ENCODE data around the gene FAM110D.

Gene FAM110D

DNA sequence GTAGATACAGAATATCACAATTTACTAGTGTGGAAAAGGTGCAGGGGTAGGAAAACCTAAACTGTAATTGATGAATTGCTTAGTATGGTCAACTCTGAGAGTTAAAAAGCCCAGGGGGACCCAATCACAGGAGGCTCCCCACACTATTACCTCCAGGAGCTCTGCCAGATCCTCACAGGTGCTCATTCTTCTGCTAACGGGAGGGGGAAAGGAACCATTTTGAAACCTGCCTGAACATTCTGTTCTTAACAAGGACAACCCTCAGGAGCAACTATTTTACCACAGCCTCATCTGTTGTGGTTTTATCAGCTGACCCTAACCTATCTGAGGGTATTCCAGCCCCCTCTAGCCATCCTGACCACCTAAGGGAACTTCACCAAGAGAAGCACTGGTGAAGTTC lies 28.2 kb upstream of the FAM110D start:
- DNase-seq: no peak

DNA sequence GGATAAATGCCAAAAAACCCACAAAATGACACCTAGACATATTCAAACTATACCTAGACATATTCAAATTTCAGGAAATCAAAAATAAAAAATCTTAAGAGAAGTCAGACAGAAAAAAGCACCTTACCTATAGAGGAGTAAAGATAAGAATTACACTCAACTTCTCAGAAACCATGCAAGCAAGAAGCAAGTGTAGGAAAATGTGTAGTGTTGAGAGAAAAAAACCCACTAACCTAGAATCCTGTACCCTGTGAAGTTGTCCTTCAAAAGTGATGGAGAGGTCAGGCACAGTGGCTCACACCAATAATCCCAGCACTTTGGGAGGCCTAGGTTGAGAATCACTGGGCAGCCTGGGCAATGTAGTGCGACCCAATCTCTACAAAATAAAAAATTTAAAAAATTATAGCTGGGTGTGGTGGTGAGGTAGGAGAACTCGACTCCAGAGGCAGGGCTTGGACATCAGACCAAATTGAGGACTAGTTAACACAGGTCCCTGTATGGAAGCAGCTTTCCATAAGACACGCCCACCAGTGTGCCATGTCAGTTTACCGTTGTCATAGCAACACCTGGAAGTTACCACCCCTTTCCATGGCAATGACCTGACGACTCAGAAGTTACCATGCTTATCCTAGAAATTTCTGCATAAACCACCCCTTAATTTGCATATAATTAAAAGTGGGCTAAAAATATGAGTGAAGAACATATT lies 26.6 kb upstream of the FAM110D start:
- no peak for DNase-seq

DNA sequence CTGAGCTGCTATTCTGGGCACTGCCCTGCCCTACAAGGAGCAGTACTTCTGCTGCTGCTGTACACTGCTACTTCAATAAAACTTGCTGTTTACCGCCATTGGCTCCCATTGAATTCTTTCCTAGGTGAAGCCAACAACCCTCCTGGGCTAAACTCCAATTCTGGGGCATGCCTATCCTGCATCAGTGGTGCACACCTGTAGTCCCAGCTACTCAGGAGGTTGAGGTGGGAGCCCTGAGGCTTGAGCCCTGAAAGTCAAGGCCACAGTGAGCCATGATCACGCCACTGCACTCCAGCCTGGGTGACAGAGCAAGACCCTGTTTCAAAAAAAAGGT lies 26.1 kb upstream of the FAM110D start:
- no peak for DNase-seq

DNA sequence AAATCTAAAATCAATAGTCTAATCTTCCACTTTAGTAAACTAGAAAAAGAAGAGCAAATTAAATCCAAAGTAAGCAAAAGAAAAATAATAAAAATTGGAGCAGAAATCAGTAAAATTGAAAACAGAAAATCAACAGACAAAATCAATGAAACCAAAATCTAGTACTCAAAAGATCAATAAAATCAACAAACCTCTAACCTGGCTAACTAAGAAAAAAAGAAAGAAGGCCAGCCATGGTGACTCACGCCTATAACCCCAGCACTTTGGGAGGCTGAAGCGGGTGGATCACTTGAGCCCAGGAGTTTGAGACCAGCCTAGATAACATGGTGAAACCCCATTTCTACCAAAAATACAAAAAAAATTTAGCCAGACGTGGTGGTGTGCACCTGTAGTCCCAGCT lies 24.4 kb upstream of the FAM110D start:
- no peak for DNase-seq

DNA sequence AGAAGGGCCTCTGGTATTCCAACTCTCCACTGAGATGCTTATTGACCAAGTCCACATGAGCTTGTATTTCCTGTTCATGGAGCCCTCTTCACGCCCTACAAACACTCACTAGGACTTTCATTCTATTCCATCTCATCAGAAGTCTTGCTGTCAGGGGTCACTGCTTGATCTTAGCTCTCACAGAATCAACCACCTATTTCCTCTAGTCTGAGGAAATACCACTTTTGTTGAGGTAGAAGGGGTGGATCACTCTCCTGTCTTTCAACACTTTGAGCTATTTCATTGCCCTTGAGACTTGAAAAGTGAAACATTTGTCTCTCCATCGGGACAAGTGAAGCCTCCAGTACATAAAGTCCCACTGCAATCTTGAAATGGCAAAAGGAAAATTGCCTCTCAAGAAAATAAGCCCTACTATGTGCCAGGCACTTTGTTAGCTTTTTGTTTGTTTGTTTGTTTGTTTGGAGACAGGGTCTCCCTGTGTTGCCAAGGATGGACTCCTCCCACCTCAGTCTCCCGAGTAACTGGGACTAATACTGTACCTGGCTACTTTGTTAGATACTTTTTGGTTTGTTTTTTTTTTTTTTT lies 19.8 kb upstream of the FAM110D start:
- no peak for DNase-seq

DNA sequence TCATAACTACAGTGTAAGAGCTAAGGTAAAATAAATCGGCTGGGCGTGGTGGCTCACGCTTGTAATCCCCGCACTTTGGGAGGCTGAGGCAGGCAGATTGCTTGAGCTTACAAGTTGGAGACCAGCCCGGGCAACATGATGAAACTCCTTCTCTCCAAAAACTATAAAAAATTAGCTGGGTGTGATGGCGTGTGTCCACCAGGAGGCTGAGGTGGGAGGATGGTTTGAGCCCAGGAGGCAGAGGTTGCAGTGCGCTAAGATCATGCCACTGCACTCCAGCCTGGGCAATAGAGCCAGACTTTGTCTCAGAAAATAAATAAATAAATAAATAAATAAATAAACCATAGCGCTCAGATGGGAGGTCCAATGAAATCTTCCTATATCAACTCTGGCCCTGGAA lies 16.7 kb upstream of the FAM110D start:
- no peak for DNase-seq

DNA sequence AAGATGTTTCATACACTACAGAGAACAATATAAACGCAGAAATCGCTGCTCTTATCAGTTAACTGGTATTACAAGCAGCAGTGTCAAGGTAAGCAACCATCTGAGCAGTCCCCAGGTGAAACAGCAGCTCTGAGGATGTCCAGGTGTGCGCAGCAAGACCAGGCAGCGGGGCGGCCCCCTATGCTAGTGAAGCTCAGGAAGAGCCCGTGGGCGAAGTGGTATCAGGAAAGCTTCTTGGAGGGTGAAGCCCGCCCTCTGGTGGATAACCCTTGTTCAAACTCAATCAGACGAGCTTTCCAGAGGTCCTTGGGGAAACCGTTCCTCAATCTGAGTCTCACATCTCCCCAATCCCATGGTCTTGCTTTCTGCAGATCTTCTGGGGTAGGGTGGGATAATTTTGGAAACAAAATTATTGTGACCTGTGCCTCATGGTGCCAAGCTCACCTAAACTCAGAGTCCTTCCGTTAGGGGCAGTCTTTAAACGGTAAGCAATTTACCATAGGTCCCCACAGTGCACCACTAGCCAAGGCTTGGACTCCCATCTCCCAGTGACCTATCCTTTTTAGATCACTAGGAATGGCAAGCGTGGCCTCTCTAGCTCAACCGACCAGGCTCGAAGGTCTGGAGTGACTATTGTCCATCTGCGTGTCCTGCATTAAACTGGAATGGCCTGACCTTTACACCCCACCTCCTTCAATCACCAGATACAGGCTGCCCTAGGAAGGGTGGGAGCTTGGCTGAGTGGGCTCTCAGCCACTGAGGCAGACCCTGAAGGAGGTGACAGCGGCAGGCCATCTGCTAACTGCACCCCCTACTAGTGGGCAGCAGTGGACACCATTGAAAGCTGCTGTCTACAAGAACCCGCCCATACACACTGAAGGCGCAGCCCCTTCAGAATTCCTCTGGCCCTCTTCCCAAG lies 13.6 kb upstream of the FAM110D start:
- DNase-seq: peak; percentile 77 to 80

DNA sequence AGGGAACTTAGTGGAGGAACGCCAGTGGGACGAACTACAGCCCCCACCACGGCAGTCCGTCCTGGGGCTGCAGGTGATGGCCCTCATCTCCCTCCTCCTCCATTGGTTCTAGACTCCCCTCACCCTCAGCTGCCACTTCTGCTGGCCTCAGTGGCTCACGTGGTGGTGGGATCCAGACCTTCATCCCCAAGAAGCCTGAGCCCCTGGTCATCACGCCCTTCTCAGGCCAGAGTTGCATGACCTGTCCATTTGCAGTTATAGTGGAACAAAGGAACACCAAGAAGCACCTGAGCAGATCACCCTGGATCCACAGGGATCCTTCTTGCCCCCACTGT lies 13.0 kb upstream of the FAM110D start:
- DNase-seq: no peak

DNA sequence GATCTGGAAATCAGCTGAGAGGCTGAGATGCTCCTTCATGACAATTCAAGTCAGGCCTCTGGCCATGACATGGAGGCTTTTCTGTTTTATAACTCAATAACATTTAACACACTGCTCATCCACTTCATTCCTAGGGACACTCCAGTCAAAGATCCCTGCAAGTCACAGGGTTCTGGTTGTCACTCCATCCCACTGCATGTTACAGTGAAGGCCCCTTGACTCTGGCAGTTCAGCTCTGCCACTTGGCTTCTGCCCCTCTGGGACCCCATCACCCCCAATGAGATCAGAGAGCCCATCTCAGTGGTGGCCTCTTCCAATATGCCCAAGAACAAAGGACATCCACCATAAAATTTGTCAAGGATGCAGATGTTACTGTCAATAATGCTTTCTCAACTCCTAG lies 10.0 kb upstream of the FAM110D start:
- no peak for DNase-seq

DNA sequence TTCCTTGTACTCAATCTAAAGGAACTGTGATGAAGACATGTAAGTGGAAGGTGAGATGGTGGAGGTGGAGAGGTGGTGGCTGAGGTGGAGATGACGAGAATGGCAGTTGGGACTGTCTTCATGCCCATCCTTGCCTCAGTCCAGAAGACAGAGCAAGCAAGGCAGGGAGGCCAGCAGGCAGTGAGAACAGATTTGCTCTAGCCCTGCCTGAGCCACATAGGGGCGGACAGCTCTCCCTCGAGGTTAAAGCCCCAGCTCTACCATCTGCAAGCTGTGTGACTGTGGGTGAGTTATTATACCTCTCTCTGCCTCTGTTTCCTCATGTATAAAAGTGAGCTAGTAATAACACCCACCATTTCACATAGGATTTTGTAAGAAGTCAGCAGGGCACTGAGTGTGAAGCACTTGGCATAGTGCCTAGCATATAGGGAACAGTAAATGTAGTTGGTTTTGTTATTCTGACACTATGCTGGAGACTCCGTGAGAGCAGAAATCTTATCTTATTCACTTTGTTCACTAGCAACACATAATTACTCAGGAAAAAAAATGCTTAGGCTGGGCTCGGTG lies 4.8 kb upstream of the FAM110D start:
- DNase-seq: no peak

DNA sequence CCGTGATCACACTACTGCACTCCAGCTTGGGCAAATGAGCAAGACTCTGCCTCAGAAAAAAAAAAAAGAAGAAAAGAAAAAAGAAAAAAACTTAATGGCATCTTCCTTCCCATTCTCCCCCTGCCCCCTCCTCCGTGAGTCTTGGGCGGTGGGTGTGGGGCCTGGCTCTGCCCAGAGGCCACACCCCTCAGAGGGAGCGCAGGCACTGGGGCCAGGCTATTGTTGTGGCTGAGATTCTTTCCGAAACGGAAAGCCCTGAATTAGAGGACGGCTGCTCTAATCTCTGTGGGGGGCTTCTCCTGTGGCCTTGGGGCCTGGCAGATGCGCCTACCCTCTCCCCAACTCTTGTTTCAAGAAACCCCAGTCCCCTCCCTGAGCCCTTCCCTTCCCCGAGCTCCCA lies 4.1 kb upstream of the FAM110D start:
- DNase-seq: no peak

DNA sequence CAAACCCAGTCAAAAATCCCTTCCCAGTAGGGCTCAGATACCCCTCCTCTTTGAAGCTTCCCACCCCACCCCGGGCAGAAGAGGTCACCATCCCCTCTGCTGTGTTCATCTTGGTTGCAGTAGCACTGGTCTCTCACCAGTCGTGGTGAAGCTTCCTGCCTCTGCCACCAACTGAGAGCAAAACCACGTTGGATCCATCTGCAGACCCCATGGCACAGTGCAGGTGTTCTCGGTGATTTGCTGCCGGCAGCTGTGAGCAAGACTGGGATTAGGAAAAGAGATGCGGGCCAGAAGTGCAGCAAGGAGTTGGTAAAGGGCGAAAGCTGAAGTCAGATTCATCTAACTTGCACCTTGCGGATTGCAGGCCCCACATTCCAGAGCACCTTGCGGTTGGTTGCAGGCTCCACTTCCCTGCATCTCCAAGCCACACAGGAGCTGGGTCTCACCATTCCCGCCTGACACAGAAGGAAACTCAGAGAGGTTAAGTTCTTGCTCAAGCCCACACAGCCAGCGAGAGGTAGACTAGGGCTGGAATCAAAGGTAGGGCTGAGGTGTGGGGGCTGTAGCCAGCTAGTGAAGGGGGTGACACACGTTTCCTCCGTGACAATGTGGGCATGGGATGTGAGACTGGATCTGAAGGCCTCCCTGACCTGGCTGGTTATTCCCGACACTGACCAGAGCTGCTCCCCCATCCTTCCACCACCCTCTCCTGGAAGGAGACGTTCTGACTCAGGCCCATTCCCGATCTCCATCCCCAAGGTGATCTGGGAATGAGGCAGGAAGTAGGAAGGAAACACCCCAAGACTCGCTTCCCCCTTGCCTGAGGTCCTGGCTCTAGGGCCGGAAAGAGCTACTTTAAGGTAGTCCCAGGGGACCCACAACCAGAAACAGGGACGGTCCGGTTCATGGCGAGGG lies 3.3 kb upstream of the FAM110D start:
- no peak for DNase-seq

DNA sequence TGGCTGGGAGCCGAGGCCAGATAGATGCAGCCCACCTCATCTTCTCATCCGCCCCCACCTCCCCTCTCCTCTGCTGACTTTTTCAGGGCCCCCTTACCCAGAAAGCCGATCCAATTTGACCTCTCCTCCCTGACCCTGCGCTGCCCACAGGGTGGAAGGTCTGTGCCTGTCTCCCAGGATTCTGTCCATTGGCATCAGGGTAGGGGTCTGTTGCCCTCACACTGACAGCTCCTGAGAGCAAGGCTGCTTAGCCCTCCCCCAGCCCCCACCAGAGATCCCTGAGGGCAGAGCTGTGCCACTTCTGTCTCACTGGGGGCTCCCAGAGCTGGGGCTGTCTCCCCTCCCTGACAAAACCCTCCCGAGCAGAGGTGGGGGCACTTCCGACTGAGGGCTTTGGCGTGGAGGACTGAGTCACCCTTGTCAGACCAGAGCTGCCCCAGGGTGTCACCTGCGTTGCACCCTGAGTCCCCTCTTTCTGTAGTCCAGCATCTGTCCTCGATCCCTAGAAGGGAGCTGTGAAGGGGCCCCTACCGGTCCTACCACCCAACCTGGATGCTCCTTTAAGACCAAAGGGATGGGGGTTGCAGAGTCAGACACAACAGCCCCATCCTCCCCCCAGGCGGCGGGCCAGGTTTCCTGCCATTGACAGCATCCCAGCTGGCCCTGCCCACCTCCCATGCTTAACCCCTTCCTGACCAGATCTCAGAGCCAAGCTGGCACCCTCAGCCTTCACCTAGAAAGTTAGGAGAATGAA lies 2.4 kb upstream of the FAM110D start:
- no peak for DNase-seq

DNA sequence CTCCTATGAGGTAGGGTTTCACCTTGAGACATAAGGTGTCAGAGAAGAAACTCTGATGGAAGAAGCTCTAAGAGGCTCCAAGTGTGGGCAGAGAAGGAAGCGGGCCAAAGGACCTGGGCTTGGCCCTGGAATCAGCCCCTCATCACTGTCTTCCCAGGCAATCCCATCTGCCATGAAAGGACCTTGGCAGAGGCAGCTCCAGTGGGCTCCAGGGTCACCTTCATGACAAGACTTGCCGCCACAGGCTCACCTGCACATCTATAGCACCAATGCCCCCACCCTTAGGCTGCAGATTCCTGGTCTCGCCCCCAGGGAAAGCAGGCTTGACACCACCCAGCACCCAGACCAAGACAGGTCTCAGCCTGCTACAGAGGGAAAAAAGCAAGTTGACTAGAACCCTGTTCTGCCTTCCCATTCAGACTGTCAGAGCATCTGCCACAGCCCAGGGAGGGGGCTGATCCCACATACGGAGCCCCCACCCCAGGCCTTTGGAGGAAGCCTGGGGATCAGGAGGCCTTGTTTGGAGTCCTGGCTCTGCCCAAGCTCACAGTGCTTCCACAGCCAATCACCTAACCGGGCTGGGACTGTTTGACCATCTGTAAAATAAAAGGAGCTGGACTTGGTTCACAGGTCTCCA lies 490 bp upstream of the FAM110D start:
- DNase-seq: no peak

DNA sequence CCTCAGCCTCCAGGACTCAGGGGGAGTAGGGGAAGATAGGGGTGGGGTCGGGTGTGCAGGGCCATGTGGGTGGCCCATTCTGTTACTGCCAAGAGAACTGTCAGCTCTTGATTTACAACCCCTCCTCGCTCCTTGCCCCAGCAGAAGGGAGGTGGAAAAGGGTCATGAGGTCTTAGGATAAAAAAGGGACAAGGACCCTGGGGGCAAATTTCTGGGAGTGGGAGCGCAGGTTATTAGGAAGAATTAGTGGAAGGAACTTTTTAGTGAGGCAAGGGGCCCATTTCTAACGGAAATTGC lies 812 bp downstream of the FAM110D start:
- DNase-seq: no peak

DNA sequence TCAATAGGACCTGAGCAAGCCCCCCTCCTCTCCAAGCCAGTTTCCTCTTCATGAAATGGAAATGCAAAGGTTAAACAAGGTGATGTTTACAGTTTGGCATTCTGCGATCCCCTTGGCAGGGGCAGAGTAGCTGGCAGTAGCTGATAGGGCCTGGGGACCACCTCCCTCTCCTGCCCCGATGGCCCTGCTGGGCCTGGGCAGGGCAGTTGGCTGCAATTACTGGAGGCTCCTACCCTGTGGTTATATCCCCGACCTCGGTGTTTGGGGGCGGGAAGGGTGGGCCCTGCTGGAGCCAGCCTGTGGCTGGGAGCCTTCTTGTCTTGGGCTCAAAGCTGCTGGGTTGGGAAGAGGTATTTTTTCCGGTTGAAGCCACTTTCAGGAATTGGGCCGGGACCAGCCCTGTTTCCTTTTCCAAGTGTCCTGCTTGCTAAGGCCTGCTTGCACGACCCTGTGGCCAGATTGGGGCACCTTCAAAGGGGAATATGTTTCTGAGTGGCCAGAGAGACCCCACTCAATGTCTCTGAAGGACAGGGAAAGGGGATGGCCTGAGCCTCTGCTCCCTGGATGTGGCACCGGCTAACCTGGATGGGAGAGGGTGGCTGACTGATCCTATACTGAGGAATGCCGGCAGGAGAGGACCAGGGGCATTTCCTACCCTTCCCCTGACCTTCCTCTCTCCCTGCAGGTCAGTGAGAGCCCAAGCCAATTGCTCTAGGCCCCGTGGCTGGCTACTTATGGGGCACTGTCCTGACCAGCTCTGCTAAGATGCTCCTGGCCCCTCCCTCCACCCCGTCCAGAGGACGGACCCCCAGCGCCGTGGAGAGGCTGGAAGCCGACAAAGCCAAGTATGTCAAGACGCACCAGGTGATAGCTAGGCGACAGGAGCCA lies 1.9 kb downstream of the FAM110D start:
- no peak for DNase-seq

DNA sequence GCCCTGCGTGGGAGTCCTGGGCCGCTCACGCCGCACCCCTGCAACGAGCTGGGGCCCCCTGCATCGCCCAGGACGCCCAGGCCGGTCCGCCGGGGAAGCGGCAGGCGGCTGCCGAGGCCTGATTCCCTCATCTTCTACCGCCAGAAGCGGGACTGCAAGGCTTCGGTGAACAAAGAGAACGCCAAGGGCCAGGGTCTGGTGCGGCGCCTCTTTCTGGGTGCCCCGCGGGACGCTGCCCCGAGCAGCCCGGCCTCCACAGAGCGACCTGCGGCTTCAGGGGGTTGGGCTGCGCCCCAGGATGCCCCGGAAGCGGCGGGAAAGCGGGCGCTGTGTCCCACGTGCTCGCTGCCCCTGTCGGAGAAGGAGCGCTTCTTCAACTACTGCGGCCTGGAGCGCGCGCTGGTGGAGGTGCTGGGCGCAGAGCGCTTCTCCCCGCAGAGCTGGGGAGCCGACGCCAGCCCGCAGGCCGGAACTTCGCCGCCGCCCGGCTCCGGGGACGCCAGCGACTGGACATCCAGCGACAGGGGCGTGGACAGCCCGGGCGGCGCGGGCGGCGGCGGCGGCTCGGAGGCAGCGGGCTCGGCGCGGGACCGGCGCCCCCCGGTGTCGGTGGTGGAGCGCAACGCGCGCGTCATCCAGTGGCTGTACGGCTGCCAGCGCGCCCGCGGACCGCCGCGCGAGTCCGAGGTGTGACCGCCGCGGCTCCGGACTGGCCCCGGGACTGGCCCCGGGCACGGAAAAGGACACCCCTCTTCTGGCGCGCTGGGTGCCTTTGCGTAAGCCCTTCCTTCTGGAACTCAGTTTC lies 2.7 kb downstream of the FAM110D start:
- DNase-seq: peak; percentile 10 to 38

DNA sequence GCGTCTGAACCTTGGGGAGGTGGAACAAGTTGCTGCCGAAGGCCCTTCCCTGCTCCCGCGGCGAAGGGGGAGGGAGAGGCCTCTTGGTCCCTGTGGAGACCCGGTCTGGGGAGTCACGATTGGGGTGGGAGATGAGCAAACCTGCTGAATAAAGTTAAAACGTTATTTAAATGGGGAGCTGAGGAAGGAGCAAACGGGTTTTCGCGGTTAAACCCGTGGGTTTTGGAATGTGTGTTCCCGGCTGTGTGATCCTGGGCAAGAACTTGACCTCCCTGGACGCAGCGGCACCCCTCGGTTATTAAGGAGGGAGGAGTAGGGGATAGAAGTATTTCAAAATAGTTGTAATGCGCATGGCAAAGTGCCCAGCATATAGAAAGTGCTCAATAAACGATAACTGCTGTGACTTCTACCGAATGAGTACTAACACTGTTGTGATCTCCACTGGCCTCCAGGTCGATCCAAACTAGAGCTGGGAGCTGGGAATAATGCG lies 3.4 kb downstream of the FAM110D start:
- DNase-seq: no peak

DNA sequence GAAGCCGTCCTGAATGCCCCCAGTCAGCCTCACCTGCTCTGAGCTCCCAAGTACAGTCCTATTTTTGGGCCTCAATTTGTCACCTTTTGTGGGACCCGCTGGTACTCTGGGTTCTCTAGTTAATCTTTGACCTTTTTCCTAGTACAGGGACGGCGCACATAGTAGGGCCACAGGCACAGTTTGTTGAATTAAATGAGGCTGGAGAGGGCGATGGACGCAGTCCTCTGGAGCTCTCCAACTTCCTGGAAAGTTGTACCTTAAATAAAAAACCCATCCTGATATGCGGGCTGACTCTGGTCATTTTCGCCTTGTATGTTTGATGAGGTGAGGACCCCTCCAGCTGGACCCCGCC lies 4.8 kb downstream of the FAM110D start:
- no peak for DNase-seq

Data from CD4-positive, alpha-beta T cell treated with Interferon alpha-2 for 1 hour (primary cell).